GM12874 (cell line): ENCODE results near the gene MATN3.

Source experiments
- CTCF ChIP-seq: IDR thresholded peaks from 2 replicates; pipeline ENCODE4 v1.5.1; 2011; ENCODE audit warnings: low read depth, mild to moderate bottlenecking, control low read depth, low read length, moderate library complexity; ENCODE audit not compliant: insufficient read depth

Gene MATN3

GRCh38 chr2:20011276-20012031 lies 1.0 kb downstream of the MATN3 start:
- no peak for TF ChIP-seq CTCF

- TF ChIP-seq CTCF, result no peak
Measured at GRCh38 chr2:20008703-20009102, 3.8 kb downstream of the MATN3 start.

GRCh38 chr2:20005891-20006470 lies 6.5 kb downstream of the MATN3 start:
- TF ChIP-seq CTCF, result no peak

- TF ChIP-seq CTCF, result no peak
Measured at GRCh38 chr2:20005067-20005627, 7.3 kb downstream of the MATN3 start.

- no peak for TF ChIP-seq CTCF
Measured at GRCh38 chr2:20001361-20001863, 11.1 kb downstream of the MATN3 start.

GRCh38 chr2:19993731-19994130 lies 18.7 kb downstream of the MATN3 start:
- TF ChIP-seq CTCF, result no peak

GRCh38 chr2:19991895-19992294 lies 20.6 kb downstream of the MATN3 start:
- no peak for TF ChIP-seq CTCF
